Glomerular visceral epithelial cell (primary cell): ENCODE results near the gene CHRD.

Experiments
- DNase-seq: peaks from one replicate; pipeline ENCODE4 v3.0.0-alpha.2; 2016; ENCODE audit errors: extremely low spot score

Gene CHRD

GRCh38 chr3:184360929-184361531, 18.8 kb upstream of the CHRD start:
- no peak for DNase-seq

GRCh38 chr3:184361532-184361931, 18.3 kb upstream of the CHRD start, which contains the start of the genes CLCN2 and POLR2H:
CLCN2 (minus strand) TSS chr3:184361605; CDS start chr3:184361479, 126 bp downstream.
POLR2H (plus strand) TSS chr3:184361710; CDS start chr3:184363493, 1,783 bp downstream.
- peak; percentile 70 for DNase-seq

- DNase-seq, result peak; percentile 73
These were observed 17.8 kb upstream of the CHRD start for GRCh38 chr3:184361932-184362667.

GRCh38 chr3:184362668-184363546, 16.9 kb upstream of the CHRD start:
- DNase-seq, result peak; percentile 98

GRCh38 chr3:184366619-184367289, 13.1 kb upstream of the CHRD start:
- no peak for DNase-seq

GRCh38 chr3:184368116-184368515, 11.7 kb upstream of the CHRD start:
- DNase-seq, result no peak

GRCh38 chr3:184368586-184369183, 11.2 kb upstream of the CHRD start:
- DNase-seq, result no peak

- DNase-seq, result peak; percentile 86
These were observed 8.3 kb upstream of the CHRD start for GRCh38 chr3:184371570-184372018.

GRCh38 chr3:184372296-184372821, 7.5 kb upstream of the CHRD start:
- no peak for DNase-seq

- DNase-seq, result no peak
These were observed 6.9 kb upstream of the CHRD start for GRCh38 chr3:184372911-184373310.

- DNase-seq, result no peak
These were observed 6.4 kb upstream of the CHRD start for GRCh38 chr3:184373422-184373821.

GRCh38 chr3:184375747-184376461, 4.0 kb upstream of the CHRD start:
- DNase-seq, result no peak

- no peak for DNase-seq
These were observed 2.5 kb upstream of the CHRD start for GRCh38 chr3:184377374-184377773.

GRCh38 chr3:184377882-184378445, 1.9 kb upstream of the CHRD start, which contains the start of gene THPO:
THPO (minus strand) TSS chr3:184378207; CDS start chr3:184376259, 1,948 bp downstream.
- DNase-seq, result no peak

GRCh38 chr3:184378651-184379357, 1.1 kb upstream of the CHRD start:
- no peak for DNase-seq

GRCh38 chr3:184380185-184380626, 352 bp downstream of the CHRD start:
- DNase-seq, result peak; percentile 16

GRCh38 chr3:184380627-184381260, 890 bp downstream of the CHRD start:
- DNase-seq, result no peak
